ENCODE results near the gene POLR2A.

The POLR2A gene

GRCh38 chr17:7459961-7460545 is 24.1 kb upstream of the POLR2A start:
- Histone ChIP-seq H3K4me3 (ENCODE audit: low read depth, low read length) (no peak overlapping the region), H3K27me3 (ENCODE audit: insufficient read depth, low read depth, severe bottlenecking) (no peaks in the 10 kb centered on the region), H3K9me3 (ENCODE audit: severe bottlenecking) (no peaks in the 10 kb centered on the region), H3K27ac (no peak overlapping the region), H3K36me3 (peaks cover 21% of the 10 kb centered on the region)
- TF ChIP-seq CTCF (IDR thresholded peaks at IDR 0.05; ENCODE audit: low read depth, low read length): no peak
- no peak for DNase-seq

- no peak for DNase-seq
Measured at GRCh38 chr17:7460850-7461660, 23.1 kb upstream of the POLR2A start.

GRCh38 chr17:7462474-7463371 is 21.4 kb upstream of the POLR2A start:
- DNase-seq: no peak

More at GRCh38 chr17:7460850-7461660, 23.1 kb upstream of the POLR2A start:
- TF ChIP-seq CTCF (IDR thresholded peaks at IDR 0.05; ENCODE audit: low read depth, low read length): no peak
- no peaks in the 10 kb centered on the region for H3K9me3 ChIP-seq (ENCODE audit: severe bottlenecking)
- H3K27ac ChIP-seq: no peak overlapping the region
- H3K4me3 ChIP-seq (ENCODE audit: low read depth, low read length): no peak overlapping the region
- H3K36me3 ChIP-seq: peaks cover 24% of the 10 kb centered on the region
- no peaks in the 10 kb centered on the region for H3K27me3 ChIP-seq (ENCODE audit: insufficient read depth, low read depth, severe bottlenecking)

GRCh38 chr17:7463372-7463846 is 20.8 kb upstream of the POLR2A start:
- no peaks in the 10 kb centered on the region for H3K9me3 ChIP-seq (ENCODE audit: severe bottlenecking)
- no peak for DNase-seq

More at GRCh38 chr17:7462474-7463371, 21.4 kb upstream of the POLR2A start:
- Histone ChIP-seq H3K27me3 (ENCODE audit: insufficient read depth, low read depth, severe bottlenecking) (no peaks in the 10 kb centered on the region), H3K4me3 (ENCODE audit: low read depth, low read length) (no peak overlapping the region), H3K36me3 (peaks cover 29% of the 10 kb centered on the region), H3K27ac (no peak overlapping the region), H3K9me3 (ENCODE audit: severe bottlenecking) (no peaks in the 10 kb centered on the region)
- no peak for TF ChIP-seq CTCF (IDR thresholded peaks at IDR 0.05; ENCODE audit: low read depth, low read length)

More at GRCh38 chr17:7463372-7463846, 20.8 kb upstream of the POLR2A start:
- Histone ChIP-seq H3K36me3 (peaks cover 29% of the 10 kb centered on the region), H3K27me3 (ENCODE audit: insufficient read depth, low read depth, severe bottlenecking) (no peaks in the 10 kb centered on the region), H3K4me3 (ENCODE audit: low read depth, low read length) (no peak overlapping the region), H3K27ac (no peak overlapping the region)
- no peak for TF ChIP-seq CTCF (IDR thresholded peaks at IDR 0.05; ENCODE audit: low read depth, low read length)
